Peyer's patch (tissue), 4 donors: ENCODE results near the gene NTMT2. TPM values are rescaled to one million over a fixed set of nuclear protein-coding genes. Genes with fewer than 3 reads are reported as not detected.

Experiments
- DNase-seq, 3 donors: peaks; one replicate each; pipeline ENCODE4 v3.0.0-alpha.2; 2017 to 2019
- H3K27ac ChIP-seq, 4 donors: fragments of 200-600 bp; sonication (generic); one replicate each; pipeline ENCODE4 v1.5.1; 2016 to 2019
- H3K27me3 ChIP-seq, 2 donors: fragments of 200-600 bp; sonication (generic); one replicate each; pipeline ENCODE4 v1.5.1; 2019
- H3K36me3 ChIP-seq, 3 donors: fragments of 200-600 bp; sonication (generic); one replicate each; pipeline ENCODE4 v1.5.1; 2016 to 2019
- H3K4me1 ChIP-seq, 4 donors: fragments of 200-600 bp; sonication (generic); one replicate each; pipeline ENCODE4 v1.5.1; 2016 to 2019
- H3K4me3 ChIP-seq, 4 donors: fragments of 200-600 bp; sonication (generic); 1 replicate in 3 of 4; 2 replicates in 1 of 4; pipeline ENCODE4 v1.5.1; 2016 to 2019; ENCODE audit warnings: mild to moderate bottlenecking in 1 of 4
- H3K9me3 ChIP-seq, 4 donors: fragments of 200-600 bp; sonication (generic); one replicate each; pipeline ENCODE4 v1.5.1; 2016 to 2019; ENCODE audit warnings: mild to moderate bottlenecking in 1 of 4
- POLR2A ChIP-seq, 2 donors: fragments of 450-650 bp; IDR thresholded peaks; one replicate each; pipeline ENCODE4 v1.5.1; 2017; ENCODE audit warnings: antibody characterized with exemption in 2 of 2, mild to moderate bottlenecking in 2 of 2, moderate library complexity in 2 of 2
- total RNA-seq, 4 donors: library from RNA; depleted of rRNA; stranded (reverse); fragments of >200 nt; gene quantifications; one replicate each; pipeline ENCODE4 v1.1.0, GENCODE V29; 2016
- TF ChIP-seq, protein P1 (sequence below), 6 experiments: fragments of 450-650 bp in 4 of 6; fragments of 200-600 bp in 2 of 6; sonication (generic) in 1 of 6; IDR thresholded peaks; one replicate each; pipeline ENCODE4 v1.5.1; 2017 to 2019; ENCODE audit warnings: antibody characterized with exemption in 6 of 6, mild to moderate bottlenecking in 3 of 6, moderate library complexity in 1 of 6

NTMT2 gene
- total RNA-seq, 4 donors from 2014 or later: not detected

DNA sequence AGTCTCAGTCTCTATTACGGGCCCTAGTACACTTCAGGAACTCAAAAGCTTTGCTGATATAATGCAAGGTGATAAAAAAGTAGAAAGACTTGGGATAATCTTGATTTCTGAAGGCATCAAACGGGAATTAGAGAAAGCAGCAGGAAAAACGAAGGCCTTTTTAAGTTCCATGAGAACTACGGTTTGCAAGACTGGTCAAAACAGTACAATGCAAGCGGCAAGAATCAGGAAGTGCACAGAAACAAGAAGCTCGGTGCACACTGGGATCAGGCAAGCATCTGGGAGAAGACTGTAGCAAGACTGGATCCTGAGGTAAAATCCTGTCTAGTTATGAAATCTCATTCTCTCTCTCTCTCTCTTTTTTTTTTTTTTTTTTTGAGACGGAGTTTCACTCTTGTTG, 28.6 kb downstream of the NTMT2 start:
- no peaks in the 10 kb centered on the region for H3K27me3 ChIP-seq
- no peaks in the 10 kb centered on the region for H3K36me3 ChIP-seq
- no peak overlapping the region for H3K4me3 ChIP-seq

GRCh38 chr1:170175041-170175440, 29.3 kb downstream of the NTMT2 start:
- DNase-seq: no peak
- Histone ChIP-seq H3K27me3 (no peaks in the 10 kb centered on the region), H3K27ac (no peak overlapping the region), H3K36me3 (no peaks in the 10 kb centered on the region), H3K4me1 (no peaks in the 10 kb centered on the region), H3K4me3 (no peak overlapping the region), H3K9me3 (no peaks in the 10 kb centered on the region)
- TF ChIP-seq, protein P1, sequence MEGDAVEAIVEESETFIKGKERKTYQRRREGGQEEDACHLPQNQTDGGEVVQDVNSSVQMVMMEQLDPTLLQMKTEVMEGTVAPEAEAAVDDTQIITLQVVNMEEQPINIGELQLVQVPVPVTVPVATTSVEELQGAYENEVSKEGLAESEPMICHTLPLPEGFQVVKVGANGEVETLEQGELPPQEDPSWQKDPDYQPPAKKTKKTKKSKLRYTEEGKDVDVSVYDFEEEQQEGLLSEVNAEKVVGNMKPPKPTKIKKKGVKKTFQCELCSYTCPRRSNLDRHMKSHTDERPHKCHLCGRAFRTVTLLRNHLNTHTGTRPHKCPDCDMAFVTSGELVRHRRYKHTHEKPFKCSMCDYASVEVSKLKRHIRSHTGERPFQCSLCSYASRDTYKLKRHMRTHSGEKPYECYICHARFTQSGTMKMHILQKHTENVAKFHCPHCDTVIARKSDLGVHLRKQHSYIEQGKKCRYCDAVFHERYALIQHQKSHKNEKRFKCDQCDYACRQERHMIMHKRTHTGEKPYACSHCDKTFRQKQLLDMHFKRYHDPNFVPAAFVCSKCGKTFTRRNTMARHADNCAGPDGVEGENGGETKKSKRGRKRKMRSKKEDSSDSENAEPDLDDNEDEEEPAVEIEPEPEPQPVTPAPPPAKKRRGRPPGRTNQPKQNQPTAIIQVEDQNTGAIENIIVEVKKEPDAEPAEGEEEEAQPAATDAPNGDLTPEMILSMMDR (IDR thresholded peaks at IDR 0.05): no peak
- TF ChIP-seq POLR2A (IDR thresholded peaks at IDR 0.05): no peak

More for the DNA sequence above, 28.6 kb downstream of the NTMT2 start:
- DNase-seq: no peak
- Histone ChIP-seq H3K9me3 (no peaks in the 10 kb centered on the region), H3K4me1 (no peaks in the 10 kb centered on the region), H3K27ac (no peak overlapping the region)
- no peak for TF ChIP-seq POLR2A (IDR thresholded peaks at IDR 0.05)
- TF ChIP-seq, protein P1 (IDR thresholded peaks at IDR 0.05): no peak

GRCh38 chr1:170175484-170175883, 29.7 kb downstream of the NTMT2 start:
- H3K36me3 ChIP-seq: no peaks in the 10 kb centered on the region
- H3K27ac ChIP-seq: no peak overlapping the region
- no peaks in the 10 kb centered on the region for H3K27me3 ChIP-seq
- H3K9me3 ChIP-seq: no peaks in the 10 kb centered on the region
- H3K4me3 ChIP-seq: no peak overlapping the region
- DNase-seq: no peak
- TF ChIP-seq, protein P1 (IDR thresholded peaks at IDR 0.05): no peak
- no peak for TF ChIP-seq POLR2A (IDR thresholded peaks at IDR 0.05)
- H3K4me1 ChIP-seq: no peaks in the 10 kb centered on the region

DNA sequence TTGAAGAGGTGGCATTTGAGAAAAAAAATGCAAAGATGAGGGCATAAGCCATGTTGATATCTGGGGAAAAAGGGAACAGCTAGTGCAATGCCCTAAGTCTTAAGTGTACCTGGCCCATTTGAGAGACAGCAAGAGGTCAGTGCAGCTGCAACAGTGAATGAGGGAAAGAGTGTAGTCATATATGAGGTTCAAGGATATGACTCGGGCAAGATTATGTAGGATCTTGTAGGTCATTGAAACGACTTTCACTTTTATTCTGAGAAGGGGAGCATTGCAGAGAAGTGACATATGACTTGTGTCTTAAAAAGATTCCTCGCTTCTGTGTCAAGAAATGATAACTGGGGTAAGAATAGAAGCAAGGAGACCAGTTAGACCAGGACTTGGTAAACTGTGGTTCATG, 31.0 kb downstream of the NTMT2 start:
- Histone ChIP-seq H3K4me1 (no peaks in the 10 kb centered on the region), H3K27me3 (no peaks in the 10 kb centered on the region), H3K4me3 (no peak overlapping the region), H3K36me3 (no peaks in the 10 kb centered on the region), H3K27ac (no peak overlapping the region), H3K9me3 (no peaks in the 10 kb centered on the region)
- TF ChIP-seq POLR2A (IDR thresholded peaks at IDR 0.05): no peak
- TF ChIP-seq, protein P1 (IDR thresholded peaks at IDR 0.05): no peak
- DNase-seq: no peak

GRCh38 chr1:170182442-170182841, 36.7 kb downstream of the NTMT2 start:
- Histone ChIP-seq H3K4me3 (no peak overlapping the region), H3K27me3 (no peaks in the 10 kb centered on the region), H3K9me3 (no peaks in the 10 kb centered on the region), H3K27ac (no peak overlapping the region), H3K36me3 (no peaks in the 10 kb centered on the region), H3K4me1 (no peaks in the 10 kb centered on the region)
- TF ChIP-seq, protein P1 (IDR thresholded peaks at IDR 0.05): no peak
- no peak for TF ChIP-seq POLR2A (IDR thresholded peaks at IDR 0.05)
- DNase-seq: no peak

- no peaks in the 10 kb centered on the region for H3K27me3 ChIP-seq
- H3K4me1 ChIP-seq: no peaks in the 10 kb centered on the region
- TF ChIP-seq, protein P1 (IDR thresholded peaks at IDR 0.05): no peak
- TF ChIP-seq POLR2A (IDR thresholded peaks at IDR 0.05): no peak
- no peak overlapping the region for H3K4me3 ChIP-seq
- no peaks in the 10 kb centered on the region for H3K36me3 ChIP-seq
- no peaks in the 10 kb centered on the region for H3K9me3 ChIP-seq
- no peak overlapping the region for H3K27ac ChIP-seq
- DNase-seq: no peak
Observed at GRCh38 chr1:170192546-170192945, 46.8 kb downstream of the NTMT2 start.
